Esophagus squamous epithelium (tissue), 5 donors: Measurements from ENCODE around the gene USP19. TPM values are rescaled to one million over a fixed set of nuclear protein-coding genes. Genes with fewer than 3 reads are reported as not detected.

Source experiments
- DNase-seq: peaks from one replicate; lab custom pipeline; 2025; lab: John Stamatoyannopoulos, UW
- H3K27ac ChIP-seq, 4 donors: fragments of 200-600 bp; sonication (generic); one replicate each; pipeline ENCODE4 v1.5.1; 2016 to 2019; ENCODE audit warnings: mild to moderate bottlenecking in 1 of 4
- H3K27me3 ChIP-seq, 4 donors: fragments of 200-600 bp; sonication (generic); 1 replicate in 3 of 4; 2 replicates in 1 of 4; pipeline versions ENCODE4 v1.5.1 to v1.6.0; 2017 to 2021; ENCODE audit warnings: antibody characterized with exemption in 1 of 4
- H3K36me3 ChIP-seq, 3 donors: fragments of 200-600 bp; sonication (generic); one replicate each; pipeline ENCODE4 v1.5.1; 2016 to 2019
- H3K4me1 ChIP-seq, 3 donors: fragments of 200-600 bp; sonication (generic); one replicate each; pipeline ENCODE4 v1.5.1; 2017 to 2019
- H3K4me3 ChIP-seq, 4 donors: fragments of 200-600 bp; sonication (generic); 1 replicate in 3 of 4; 2 replicates in 1 of 4; pipeline ENCODE4 v1.5.1; 2016 to 2019; ENCODE audit warnings: mild to moderate bottlenecking in 2 of 4, moderate library complexity in 1 of 4
- H3K9me3 ChIP-seq, 3 donors: fragments of 200-600 bp; sonication (generic); one replicate each; pipeline ENCODE4 v1.5.1; 2016 to 2019
- POLR2A ChIP-seq, 4 donors: fragments of 450-650 bp; IDR thresholded peaks; one replicate each; pipeline ENCODE4 v1.6.1; 2017; ENCODE audit warnings: antibody characterized with exemption in 4 of 4, mild to moderate bottlenecking in 4 of 4, moderate library complexity in 3 of 4
- WGBS, 2 donors: methylation state at CpG; one replicate each; pipeline ENCODE4 v1.1.5; 2018; 5-methylcytosine and 5-hydroxymethylcytosine counted together
- intact Hi-C: fragments of 100-400 bp; cut with DNase I; formaldehyde crosslinking; loops from one replicate; pipeline ENCODE4 v1.15.0; 2022
- total RNA-seq, 4 donors: library from RNA; depleted of rRNA; stranded (reverse); fragments of >200 nt; gene quantifications; one replicate each; pipeline ENCODE4 v1.1.0, GENCODE V29; 2016
- TF ChIP-seq, protein P1 (sequence below), 6 experiments: fragments of 450-650 bp in 4 of 6; fragments of 200-600 bp in 2 of 6; sonication (generic) in 2 of 6; IDR thresholded peaks; one replicate each; pipeline ENCODE4 v1.5.1; 2016 to 2019; ENCODE audit warnings: antibody characterized with exemption in 6 of 6, mild to moderate bottlenecking in 4 of 6, moderate library complexity in 4 of 6
- donor health status: DM: yes; HTN: yes; CAD: no.

The USP19 gene
- total RNA-seq, 4 donors from 2014 or later, result 37.8 to 52.3 (median 40.7) TPM

DNA sequence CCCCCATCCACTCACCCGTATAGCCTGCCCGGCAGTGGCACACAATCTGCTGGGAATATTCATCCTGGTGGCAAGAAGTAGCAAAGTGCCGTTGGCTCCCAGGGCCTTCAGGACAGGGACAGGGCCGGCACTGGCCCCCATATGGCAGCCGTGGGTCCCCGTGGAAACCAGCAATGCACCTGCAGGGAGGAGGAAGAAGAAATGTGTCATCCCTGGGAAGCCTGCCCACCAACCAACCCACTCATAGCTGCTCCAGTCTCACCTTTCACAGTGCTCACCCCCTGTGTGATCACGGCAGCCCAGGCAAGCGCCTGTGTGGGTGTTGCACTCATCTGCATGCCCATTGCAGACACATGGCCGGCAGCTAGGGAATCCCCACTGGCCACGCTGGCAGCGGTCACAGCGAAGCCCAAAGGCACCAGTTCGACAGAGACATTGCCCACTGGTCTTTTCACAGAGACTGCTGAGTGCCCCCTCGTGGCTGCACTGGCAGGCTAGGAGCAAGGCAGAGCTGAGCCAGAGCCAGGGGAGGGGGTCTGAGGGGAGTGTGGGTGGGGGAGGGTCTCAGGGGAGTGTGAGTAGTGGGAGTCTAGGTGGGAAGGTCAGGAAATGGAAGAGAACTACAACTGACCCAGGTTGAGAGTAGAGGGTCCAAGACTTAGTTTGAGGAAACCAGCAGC is 4.5 kb upstream of the USP19 start:
- no peak overlapping the region for H3K4me3 ChIP-seq
- H3K9me3 ChIP-seq, result no peaks in the 10 kb centered on the region
- no peak for DNase-seq
- WGBS, 2 donors, result 74% methylated on average over 10 of the region's 14 CpGs; no CpG with 5 or more reads in 1 of the 2 donors
- intact Hi-C loops, result no loop called here
- H3K36me3 ChIP-seq, result peaks cover 23 to 90% (median 53%) of the 10 kb centered on the region in 3 donors
- TF ChIP-seq POLR2A (IDR thresholded peaks at IDR 0.05), result no peak
- TF ChIP-seq, protein P1, sequence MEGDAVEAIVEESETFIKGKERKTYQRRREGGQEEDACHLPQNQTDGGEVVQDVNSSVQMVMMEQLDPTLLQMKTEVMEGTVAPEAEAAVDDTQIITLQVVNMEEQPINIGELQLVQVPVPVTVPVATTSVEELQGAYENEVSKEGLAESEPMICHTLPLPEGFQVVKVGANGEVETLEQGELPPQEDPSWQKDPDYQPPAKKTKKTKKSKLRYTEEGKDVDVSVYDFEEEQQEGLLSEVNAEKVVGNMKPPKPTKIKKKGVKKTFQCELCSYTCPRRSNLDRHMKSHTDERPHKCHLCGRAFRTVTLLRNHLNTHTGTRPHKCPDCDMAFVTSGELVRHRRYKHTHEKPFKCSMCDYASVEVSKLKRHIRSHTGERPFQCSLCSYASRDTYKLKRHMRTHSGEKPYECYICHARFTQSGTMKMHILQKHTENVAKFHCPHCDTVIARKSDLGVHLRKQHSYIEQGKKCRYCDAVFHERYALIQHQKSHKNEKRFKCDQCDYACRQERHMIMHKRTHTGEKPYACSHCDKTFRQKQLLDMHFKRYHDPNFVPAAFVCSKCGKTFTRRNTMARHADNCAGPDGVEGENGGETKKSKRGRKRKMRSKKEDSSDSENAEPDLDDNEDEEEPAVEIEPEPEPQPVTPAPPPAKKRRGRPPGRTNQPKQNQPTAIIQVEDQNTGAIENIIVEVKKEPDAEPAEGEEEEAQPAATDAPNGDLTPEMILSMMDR (IDR thresholded peaks at IDR 0.05), result no peak
- H3K27me3 ChIP-seq, result no peaks in the 10 kb centered on the region
- H3K27ac ChIP-seq, result no peak overlapping the region
- H3K4me1 ChIP-seq, result peaks cover 2 to 16% (median 5%) of the 10 kb centered on the region in 3 donors

DNA sequence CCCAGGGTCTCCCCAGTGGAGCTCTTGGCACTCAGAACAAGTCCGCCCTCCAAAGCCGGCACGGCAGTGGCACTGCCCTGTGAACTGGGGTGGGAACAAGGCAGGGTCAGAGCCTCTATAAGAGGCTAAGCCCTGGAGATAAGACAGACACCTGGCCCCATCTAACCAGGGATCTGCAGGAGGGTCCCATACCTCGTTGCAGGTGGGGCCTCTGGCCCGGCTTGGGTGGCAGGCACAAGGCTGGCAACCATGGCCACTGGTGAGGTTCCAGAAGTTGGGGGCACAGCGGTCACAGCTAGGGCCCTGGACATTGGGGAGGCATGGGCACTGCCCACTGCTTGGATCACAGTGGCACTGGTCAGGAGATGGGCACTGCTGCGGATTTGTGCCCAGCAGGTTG is 3.6 kb upstream of the USP19 start:
- no peak overlapping the region for H3K27ac ChIP-seq
- peaks cover 23 to 83% (median 52%) of the 10 kb centered on the region in 3 donors for H3K36me3 ChIP-seq
- no peaks in the 10 kb centered on the region for H3K9me3 ChIP-seq
- DNase-seq, result no peak
- H3K4me1 ChIP-seq, result peaks cover 11 to 19% (median 14%) of the 10 kb centered on the region in 3 donors
- intact Hi-C loops, result no loop called here
- WGBS, 2 donors, result 80% methylated on average over 2 of the region's 7 CpGs; no CpG with 5 or more reads in 1 of the 2 donors
- TF ChIP-seq POLR2A (IDR thresholded peaks at IDR 0.05), result no peak
- TF ChIP-seq, protein P1 (IDR thresholded peaks at IDR 0.05), result no peak
- no peak overlapping the region for H3K4me3 ChIP-seq
- no peaks in the 10 kb centered on the region for H3K27me3 ChIP-seq

DNA sequence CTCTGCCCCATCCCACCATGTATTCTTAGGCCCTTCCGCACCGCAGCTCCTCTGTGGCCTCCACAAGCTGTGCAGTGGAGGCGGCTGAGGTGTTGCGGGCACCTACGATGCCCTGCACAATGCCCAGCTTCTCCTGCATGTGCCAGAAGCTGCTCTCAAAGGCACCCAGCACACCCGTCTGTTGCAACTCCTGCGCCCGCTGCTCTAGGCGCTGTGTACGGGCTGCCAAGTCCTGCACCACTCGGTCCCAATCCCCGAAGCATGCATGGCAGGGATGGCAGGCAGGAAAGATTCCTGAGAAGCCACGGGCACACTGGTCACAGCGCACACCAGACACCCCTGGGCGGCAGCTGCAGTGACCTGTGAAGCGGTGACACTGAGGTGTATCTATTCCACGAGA is 3.1 kb upstream of the USP19 start:
- Histone ChIP-seq H3K36me3 (peaks cover 27 to 83% (median 50%) of the 10 kb centered on the region in 3 donors), H3K4me1 (peaks cover 11 to 24% (median 19%) of the 10 kb centered on the region in 3 donors), H3K27me3 (no peaks in the 10 kb centered on the region), H3K27ac (no peak overlapping the region), H3K4me3 (no peak overlapping the region), H3K9me3 (no peaks in the 10 kb centered on the region)
- WGBS, 2 donors, result 93 to 100% methylated on average over 1 to 9 of the region's 17 CpGs
- no peak for TF ChIP-seq POLR2A (IDR thresholded peaks at IDR 0.05)
- TF ChIP-seq, protein P1 (IDR thresholded peaks at IDR 0.05), result no peak
- DNase-seq, result no peak
- intact Hi-C loops, result no loop called here

DNA sequence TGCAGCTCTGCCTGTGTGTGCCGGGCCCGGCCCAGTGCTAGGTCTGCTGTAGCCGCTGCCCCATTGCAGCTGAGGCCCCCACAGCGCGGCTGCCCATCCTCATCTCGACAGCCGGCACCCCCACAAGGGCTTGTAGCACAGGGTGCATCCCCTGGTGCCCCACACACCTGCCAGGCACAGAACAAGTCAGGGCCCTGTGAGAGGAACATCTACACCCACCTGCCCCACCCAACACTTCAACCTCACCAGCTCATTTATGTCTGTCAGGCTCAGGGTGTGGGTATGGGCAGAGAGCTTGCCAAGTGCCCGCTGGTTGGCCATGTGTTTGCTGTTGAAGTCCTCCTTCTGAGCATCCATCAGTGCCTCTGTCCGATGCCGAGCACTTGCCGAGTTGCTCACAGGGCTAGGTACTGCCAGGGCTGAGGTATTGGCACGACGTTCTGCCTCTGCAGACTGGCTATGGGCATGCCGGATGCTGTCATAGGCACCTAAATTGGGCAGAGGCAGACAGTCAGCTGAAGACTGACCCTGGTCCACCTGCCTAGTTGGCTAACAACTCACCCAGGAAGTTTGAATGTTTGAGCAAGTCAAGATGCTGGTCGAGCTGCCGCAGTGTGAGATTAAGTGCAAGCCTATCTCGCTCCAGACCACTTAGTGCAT is 2.4 kb upstream of the USP19 start:
- DNase-seq, result no peak
- intact Hi-C loops, result no loop called here
- H3K9me3 ChIP-seq, result no peaks in the 10 kb centered on the region
- H3K36me3 ChIP-seq, result peaks cover 32 to 83% (median 49%) of the 10 kb centered on the region in 3 donors
- 84 to 87% methylated on average over 10 of the region's 17 CpGs for WGBS, 2 donors
- H3K4me1 ChIP-seq, result peaks cover 11 to 29% (median 21%) of the 10 kb centered on the region in 3 donors
- no peaks in the 10 kb centered on the region for H3K27me3 ChIP-seq
- no peak overlapping the region for H3K4me3 ChIP-seq
- no peak overlapping the region for H3K27ac ChIP-seq
- TF ChIP-seq POLR2A (IDR thresholded peaks at IDR 0.05), result no peak
- TF ChIP-seq, protein P1 (IDR thresholded peaks at IDR 0.05), result no peak

DNA sequence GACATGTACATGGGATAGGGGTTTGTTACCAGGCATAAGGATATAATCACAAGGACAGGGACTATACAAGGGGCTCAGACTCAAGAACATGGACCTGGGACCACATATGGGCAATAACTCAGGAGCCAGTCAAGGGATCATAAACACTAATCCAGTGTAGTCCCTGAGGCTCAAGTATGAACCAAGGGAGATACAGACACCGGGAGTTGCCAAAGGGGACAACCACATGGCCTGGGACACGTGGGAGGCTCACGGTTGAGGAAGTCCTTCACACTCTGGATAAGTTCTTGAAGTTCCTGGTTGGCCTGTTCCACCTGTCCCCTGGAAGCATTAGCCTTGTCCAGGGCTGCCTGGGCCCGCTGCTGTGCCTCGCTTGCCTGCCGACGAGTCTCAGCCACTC is 1.8 kb upstream of the USP19 start:
- DNase-seq, result no peak
- peaks cover 11 to 29% (median 21%) of the 10 kb centered on the region in 3 donors for H3K4me1 ChIP-seq
- H3K9me3 ChIP-seq, result no peaks in the 10 kb centered on the region
- intact Hi-C loops, result no loop called here
- 73 to 100% methylated on average over 1 to 5 of the region's 7 CpGs for WGBS, 2 donors
- no peak overlapping the region for H3K4me3 ChIP-seq
- H3K36me3 ChIP-seq, result peaks cover 37 to 84% (median 54%) of the 10 kb centered on the region in 3 donors
- TF ChIP-seq, protein P1 (IDR thresholded peaks at IDR 0.05), result no peak
- TF ChIP-seq POLR2A (IDR thresholded peaks at IDR 0.05), result no peak
- no peaks in the 10 kb centered on the region for H3K27me3 ChIP-seq
- no peak overlapping the region for H3K27ac ChIP-seq
